ENCODE measurements around the gene FMN1.

DNA sequence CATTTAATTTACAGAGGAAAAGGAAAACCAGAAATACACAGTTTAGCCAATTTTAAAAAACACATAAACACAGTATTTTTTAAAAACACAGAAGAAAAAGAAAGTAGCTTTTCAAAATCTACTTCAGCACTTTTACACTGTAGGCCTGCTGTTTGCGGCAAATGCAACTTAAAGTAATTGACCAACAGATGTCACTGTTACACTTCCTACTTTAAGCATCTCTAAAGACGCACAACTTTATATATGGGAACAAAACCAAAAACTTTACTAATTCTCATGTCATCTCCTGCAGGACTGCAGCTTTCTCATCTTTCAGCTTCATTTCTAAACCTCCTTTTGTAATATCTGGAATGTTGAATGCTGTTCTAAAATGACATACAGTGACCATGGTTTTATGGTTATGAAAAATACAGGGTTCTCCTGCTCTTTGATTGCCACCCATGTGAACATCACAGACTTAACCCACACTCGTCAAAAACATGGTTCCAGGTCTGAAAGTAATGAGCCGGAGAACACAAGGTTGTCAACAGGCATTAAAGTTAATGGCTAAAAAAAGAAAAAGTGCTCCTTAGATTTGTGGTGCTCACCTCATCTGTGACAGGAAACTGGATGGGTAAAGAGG is 107.9 kb downstream of the FMN1 start:
- TF ChIP-seq, protein P1, sequence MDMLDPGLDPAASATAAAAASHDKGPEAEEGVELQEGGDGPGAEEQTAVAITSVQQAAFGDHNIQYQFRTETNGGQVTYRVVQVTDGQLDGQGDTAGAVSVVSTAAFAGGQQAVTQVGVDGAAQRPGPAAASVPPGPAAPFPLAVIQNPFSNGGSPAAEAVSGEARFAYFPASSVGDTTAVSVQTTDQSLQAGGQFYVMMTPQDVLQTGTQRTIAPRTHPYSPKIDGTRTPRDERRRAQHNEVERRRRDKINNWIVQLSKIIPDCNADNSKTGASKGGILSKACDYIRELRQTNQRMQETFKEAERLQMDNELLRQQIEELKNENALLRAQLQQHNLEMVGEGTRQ (CRISPR knock-in tag; IDR thresholded peaks at IDR 0.05) = no peak
- TF ChIP-seq, protein P2, sequence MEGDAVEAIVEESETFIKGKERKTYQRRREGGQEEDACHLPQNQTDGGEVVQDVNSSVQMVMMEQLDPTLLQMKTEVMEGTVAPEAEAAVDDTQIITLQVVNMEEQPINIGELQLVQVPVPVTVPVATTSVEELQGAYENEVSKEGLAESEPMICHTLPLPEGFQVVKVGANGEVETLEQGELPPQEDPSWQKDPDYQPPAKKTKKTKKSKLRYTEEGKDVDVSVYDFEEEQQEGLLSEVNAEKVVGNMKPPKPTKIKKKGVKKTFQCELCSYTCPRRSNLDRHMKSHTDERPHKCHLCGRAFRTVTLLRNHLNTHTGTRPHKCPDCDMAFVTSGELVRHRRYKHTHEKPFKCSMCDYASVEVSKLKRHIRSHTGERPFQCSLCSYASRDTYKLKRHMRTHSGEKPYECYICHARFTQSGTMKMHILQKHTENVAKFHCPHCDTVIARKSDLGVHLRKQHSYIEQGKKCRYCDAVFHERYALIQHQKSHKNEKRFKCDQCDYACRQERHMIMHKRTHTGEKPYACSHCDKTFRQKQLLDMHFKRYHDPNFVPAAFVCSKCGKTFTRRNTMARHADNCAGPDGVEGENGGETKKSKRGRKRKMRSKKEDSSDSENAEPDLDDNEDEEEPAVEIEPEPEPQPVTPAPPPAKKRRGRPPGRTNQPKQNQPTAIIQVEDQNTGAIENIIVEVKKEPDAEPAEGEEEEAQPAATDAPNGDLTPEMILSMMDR (IDR thresholded peaks at IDR 0.05) = no peak
- TF ChIP-seq JUN (CRISPR knock-in tag; IDR thresholded peaks at IDR 0.05) = no peak
- TF ChIP-seq NFE2L1 (CRISPR knock-in tag; IDR thresholded peaks at IDR 0.05) = no peak
- TF ChIP-seq, protein P3, sequence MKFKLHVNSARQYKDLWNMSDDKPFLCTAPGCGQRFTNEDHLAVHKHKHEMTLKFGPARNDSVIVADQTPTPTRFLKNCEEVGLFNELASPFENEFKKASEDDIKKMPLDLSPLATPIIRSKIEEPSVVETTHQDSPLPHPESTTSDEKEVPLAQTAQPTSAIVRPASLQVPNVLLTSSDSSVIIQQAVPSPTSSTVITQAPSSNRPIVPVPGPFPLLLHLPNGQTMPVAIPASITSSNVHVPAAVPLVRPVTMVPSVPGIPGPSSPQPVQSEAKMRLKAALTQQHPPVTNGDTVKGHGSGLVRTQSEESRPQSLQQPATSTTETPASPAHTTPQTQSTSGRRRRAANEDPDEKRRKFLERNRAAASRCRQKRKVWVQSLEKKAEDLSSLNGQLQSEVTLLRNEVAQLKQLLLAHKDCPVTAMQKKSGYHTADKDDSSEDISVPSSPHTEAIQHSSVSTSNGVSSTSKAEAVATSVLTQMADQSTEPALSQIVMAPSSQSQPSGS (CRISPR knock-in tag; IDR thresholded peaks at IDR 0.05; ENCODE audit: borderline replicate concordance, low read depth) = no peak
- TF ChIP-seq, protein P4, sequence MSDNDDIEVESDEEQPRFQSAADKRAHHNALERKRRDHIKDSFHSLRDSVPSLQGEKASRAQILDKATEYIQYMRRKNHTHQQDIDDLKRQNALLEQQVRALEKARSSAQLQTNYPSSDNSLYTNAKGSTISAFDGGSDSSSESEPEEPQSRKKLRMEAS (CRISPR knock-in tag; IDR thresholded peaks at IDR 0.05) = no peak
- TF ChIP-seq, protein P5, sequence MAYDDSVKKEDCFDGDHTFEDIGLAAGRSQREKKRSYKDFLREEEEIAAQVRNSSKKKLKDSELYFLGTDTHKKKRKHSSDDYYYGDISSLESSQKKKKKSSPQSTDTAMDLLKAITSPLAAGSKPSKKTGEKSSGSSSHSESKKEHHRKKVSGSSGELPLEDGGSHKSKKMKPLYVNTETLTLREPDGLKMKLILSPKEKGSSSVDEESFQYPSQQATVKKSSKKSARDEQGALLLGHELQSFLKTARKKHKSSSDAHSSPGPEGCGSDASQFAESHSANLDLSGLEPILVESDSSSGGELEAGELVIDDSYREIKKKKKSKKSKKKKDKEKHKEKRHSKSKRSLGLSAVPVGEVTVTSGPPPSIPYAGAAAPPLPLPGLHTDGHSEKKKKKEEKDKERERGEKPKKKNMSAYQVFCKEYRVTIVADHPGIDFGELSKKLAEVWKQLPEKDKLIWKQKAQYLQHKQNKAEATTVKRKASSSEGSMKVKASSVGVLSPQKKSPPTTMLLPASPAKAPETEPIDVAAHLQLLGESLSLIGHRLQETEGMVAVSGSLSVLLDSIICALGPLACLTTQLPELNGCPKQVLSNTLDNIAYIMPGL (CRISPR knock-in tag; IDR thresholded peaks at IDR 0.05) = no peak
